ENCODE measurements around the gene MYCL. TPM values are rescaled to one million over a fixed set of nuclear protein-coding genes. Genes with fewer than 3 reads are reported as not detected.

The MYCL gene
- total and polyA plus RNA-seq, 2 of the 13 experiments (the other 11 are each of a cell fraction or from before 2014, with no cell fraction given): 0.31 to 1.7 TPM

DNA sequence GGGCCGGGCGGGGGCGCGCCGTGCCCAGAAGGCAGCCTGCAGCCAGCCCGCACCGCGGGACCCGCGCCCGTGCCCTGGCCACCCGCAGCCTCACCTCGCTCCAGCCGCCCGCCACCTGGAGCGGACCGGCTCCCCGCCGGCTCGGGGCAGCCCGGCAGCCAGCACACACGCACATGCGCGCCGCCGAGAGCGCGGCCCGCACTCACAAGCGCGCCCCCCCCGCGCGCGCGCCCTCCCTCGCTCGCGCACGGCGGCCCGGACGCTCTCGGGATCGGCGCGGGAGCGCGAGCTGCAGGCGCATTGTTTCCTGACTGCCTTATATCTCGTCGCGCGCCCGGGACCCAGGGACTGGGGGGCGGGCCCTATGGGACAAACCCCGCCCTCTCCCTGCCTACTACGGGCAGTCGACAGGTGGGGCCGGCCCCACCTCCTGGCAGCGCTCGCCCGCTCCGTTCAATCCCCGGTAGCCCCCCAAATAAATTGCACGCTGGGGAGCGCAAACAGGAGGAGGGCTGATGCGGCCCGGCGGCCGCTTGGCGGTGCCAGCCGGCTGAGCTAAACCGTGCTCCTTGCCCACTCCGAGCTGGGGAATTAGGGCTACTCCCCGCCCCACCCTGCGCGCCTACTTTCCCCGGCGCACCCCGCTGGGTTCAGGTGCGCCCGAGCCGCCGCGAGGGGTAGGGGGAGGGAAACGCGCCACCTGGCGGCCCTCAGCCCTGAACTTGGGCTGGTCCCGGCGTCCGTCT lies at the start of gene MYCL (continued):
- TF ChIP-seq ZNF446 (CRISPR knock-in tag; IDR thresholded peaks at IDR 0.05): no peak
- TF ChIP-seq MAFG (CRISPR knock-in tag; IDR thresholded peaks at IDR 0.05): no peak
- TF ChIP-seq SRSF1 (optimal IDR thresholded peaks at IDR 0.05; ENCODE audit: low read depth, low read length): no peak
- TF ChIP-seq HDAC1 (CRISPR knock-in tag; IDR thresholded peaks at IDR 0.05): peak; percentile 63
- no peak for TF ChIP-seq ZNF776 (CRISPR knock-in tag; IDR thresholded peaks at IDR 0.05)
- TF ChIP-seq, protein P1, sequence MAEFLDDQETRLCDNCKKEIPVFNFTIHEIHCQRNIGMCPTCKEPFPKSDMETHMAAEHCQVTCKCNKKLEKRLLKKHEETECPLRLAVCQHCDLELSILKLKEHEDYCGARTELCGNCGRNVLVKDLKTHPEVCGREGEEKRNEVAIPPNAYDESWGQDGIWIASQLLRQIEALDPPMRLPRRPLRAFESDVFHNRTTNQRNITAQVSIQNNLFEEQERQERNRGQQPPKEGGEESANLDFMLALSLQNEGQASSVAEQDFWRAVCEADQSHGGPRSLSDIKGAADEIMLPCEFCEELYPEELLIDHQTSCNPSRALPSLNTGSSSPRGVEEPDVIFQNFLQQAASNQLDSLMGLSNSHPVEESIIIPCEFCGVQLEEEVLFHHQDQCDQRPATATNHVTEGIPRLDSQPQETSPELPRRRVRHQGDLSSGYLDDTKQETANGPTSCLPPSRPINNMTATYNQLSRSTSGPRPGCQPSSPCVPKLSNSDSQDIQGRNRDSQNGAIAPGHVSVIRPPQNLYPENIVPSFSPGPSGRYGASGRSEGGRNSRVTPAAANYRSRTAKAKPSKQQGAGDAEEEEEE (CRISPR knock-in tag; IDR thresholded peaks at IDR 0.05; ENCODE audit: borderline replicate concordance): no peak
- no peak for TF ChIP-seq NFE2L2 (IDR thresholded peaks at IDR 0.05; ENCODE audit: low read length)
- TF ChIP-seq NFKB2 (CRISPR knock-in tag; IDR thresholded peaks at IDR 0.05; ENCODE audit: borderline replicate concordance): peak; percentile 55; the same call in 1 of the 2 replicates
- no peak for TF ChIP-seq NR3C1 (CRISPR knock-in tag; IDR thresholded peaks at IDR 0.05)

DNA sequence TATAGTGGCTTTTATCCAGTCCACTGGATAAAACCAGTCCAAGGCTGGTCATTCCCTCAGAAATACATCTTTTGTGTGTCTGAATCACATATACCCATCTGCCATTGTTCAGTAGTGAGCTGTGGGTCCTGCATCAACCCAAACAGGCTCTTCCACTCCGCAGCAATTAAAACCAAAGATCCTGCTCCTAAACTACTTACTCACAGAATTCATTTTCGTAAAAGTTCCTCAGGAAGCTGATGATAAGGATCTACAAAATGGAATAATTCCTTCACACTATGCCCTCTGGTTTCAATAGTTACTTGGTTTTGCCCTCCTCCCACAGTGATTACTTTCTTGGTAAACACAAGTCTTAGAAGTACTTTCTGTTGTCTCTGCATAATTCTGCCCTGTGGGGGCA lies 48.2 kb upstream of the MYCL start:
- H3K4me3 ChIP-seq (replicated peaks in 1 of 3; ENCODE audit: insufficient read depth in 1 of 3, low read depth in 2 of 3, low read length in 3 of 3): no peak overlapping the region
- whole genome bisulfite sequencing (ENCODE audit: low lambda C conversion rate): 43% methylated on average over 2 of the region's 2 CpGs
- no peak overlapping the region for H3K9ac ChIP-seq (ENCODE audit: insufficient read depth, low read depth, low read length)
- ATAC-seq: no peak
- intact Hi-C loops (cut with micrococcal nuclease; ENCODE audit: unreplicated experiment) (no loop called here), in situ Hi-C loops (cut with HindIII; ENCODE audit: extremely low pct_ligation_motif_present, low pct_unique_long_range_greater_than_20kb) (no loop called here)
- ChIA-PET POLR2A (no interaction called here), CTCF (ENCODE audit: low intra/inter-chr PET ratio, low total read pairs) (no interaction called here)
- peaks cover 6 to 16% of the 10 kb centered on the region in 2 experiments; a peak in 4 of 5 replicates for H3K27me3 ChIP-seq (ENCODE audit: control insufficient read depth in 1 of 2, insufficient read depth in 2 of 2, low read length in 2 of 2)
- H3K4me2 ChIP-seq (ENCODE audit: low read depth, low read length): no peak overlapping the region
- BruUV-seq (replicated peaks): no TSS peak
- H3K36me3 ChIP-seq (replicated peaks in 1 of 2; ENCODE audit: control insufficient read depth in 1 of 2, insufficient read depth in 2 of 2, low read length in 2 of 2): no peaks in the 10 kb centered on the region
- H3K79me2 ChIP-seq (ENCODE audit: insufficient read depth, low read length): no peaks in the 10 kb centered on the region
- no peak overlapping the region for H2AFZ ChIP-seq (ENCODE audit: low read length)
- H3K27ac ChIP-seq (ENCODE audit: extremely low read length, insufficient read depth, low read length): no peak overlapping the region
- H3K9me3 ChIP-seq (ENCODE audit: low read length): no peaks in the 10 kb centered on the region
- H4K20me1 ChIP-seq (ENCODE audit: insufficient read depth, low read length): no peaks in the 10 kb centered on the region
- H3K4me1 ChIP-seq (ENCODE audit: insufficient read depth, low read length): peaks cover 5% of the 10 kb centered on the region; the same call in 1 of the 2 replicates
- no peak for DNase-seq (ENCODE audit: low spot score)
- FAIRE-seq: no peak
- TF ChIP-seq GABPB1 (CRISPR knock-in tag; IDR thresholded peaks at IDR 0.05): no peak
- TF ChIP-seq, protein P2, sequence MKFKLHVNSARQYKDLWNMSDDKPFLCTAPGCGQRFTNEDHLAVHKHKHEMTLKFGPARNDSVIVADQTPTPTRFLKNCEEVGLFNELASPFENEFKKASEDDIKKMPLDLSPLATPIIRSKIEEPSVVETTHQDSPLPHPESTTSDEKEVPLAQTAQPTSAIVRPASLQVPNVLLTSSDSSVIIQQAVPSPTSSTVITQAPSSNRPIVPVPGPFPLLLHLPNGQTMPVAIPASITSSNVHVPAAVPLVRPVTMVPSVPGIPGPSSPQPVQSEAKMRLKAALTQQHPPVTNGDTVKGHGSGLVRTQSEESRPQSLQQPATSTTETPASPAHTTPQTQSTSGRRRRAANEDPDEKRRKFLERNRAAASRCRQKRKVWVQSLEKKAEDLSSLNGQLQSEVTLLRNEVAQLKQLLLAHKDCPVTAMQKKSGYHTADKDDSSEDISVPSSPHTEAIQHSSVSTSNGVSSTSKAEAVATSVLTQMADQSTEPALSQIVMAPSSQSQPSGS (CRISPR knock-in tag; IDR thresholded peaks at IDR 0.05): no peak
- no peak for TF ChIP-seq HNRNPL (IDR thresholded peaks at IDR 0.05; ENCODE audit: low read depth, low read length)
- TF ChIP-seq MAFK (conservative IDR thresholded peaks at IDR 0.05 in 1 of 2, IDR thresholded peaks at IDR 0.05 in 1 of 2; ENCODE audit: low read length in 2 of 2): no peak
- TF ChIP-seq TP53 (CRISPR knock-in tag; conservative IDR thresholded peaks at IDR 0.05): no peak
- TF ChIP-seq, protein P3, sequence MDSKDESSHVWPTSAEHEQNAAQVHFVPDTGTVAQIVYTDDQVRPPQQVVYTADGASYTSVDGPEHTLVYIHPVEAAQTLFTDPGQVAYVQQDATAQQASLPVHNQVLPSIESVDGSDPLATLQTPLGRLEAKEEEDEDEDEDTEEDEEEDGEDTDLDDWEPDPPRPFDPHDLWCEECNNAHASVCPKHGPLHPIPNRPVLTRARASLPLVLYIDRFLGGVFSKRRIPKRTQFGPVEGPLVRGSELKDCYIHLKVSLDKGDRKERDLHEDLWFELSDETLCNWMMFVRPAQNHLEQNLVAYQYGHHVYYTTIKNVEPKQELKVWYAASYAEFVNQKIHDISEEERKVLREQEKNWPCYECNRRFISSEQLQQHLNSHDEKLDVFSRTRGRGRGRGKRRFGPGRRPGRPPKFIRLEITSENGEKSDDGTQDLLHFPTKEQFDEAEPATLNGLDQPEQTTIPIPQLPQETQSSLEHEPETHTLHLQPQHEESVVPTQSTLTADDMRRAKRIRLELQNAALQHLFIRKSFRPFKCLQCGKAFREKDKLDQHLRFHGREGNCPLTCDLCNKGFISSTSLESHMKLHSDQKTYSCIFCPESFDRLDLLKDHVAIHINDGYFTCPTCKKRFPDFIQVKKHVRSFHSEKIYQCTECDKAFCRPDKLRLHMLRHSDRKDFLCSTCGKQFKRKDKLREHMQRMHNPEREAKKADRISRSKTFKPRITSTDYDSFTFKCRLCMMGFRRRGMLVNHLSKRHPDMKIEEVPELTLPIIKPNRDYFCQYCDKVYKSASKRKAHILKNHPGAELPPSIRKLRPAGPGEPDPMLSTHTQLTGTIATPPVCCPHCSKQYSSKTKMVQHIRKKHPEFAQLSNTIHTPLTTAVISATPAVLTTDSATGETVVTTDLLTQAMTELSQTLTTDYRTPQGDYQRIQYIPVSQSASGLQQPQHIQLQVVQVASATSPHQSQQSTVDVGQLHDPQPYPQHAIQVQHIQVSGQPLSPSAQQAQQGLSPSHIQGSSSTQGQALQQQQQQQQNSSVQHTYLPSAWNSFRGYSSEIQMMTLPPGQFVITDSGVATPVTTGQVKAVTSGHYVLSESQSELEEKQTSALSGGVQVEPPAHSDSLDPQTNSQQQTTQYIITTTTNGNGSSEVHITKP (CRISPR knock-in tag; IDR thresholded peaks at IDR 0.05; ENCODE audit: low read depth): no peak
- TF ChIP-seq PHF8 (CRISPR knock-in tag; IDR thresholded peaks at IDR 0.05): no peak
